Lung (tissue), 12 donors: ENCODE data around the gene SPSB1. TPM values are rescaled to one million over a fixed set of nuclear protein-coding genes. Genes with fewer than 3 reads are reported as not detected.

ENCODE experiments used
- ATAC-seq: fragments of 200-7000 bp; cut with Tn5 transposase; one replicate; pipeline ENCODE4 v1.9.1; 2020; ENCODE audit warnings: moderate number of reproducible peaks; ENCODE audit not compliant: insufficient read depth, low FRiP score
- DNase-seq, 3 donors: peaks; one replicate each; pipeline ENCODE4 v3.0.0-alpha.2; 2013 to 2017
- H3K27ac ChIP-seq, 2 donors: one replicate each; pipeline ENCODE4 v1.5.1; 2013; ENCODE audit warnings: mild to moderate bottlenecking in 2 of 2, moderate library complexity in 2 of 2, control low read depth in 1 of 2, inconsistent platforms in 1 of 2, low read depth in 1 of 2, low read length in 1 of 2
- H3K27me3 ChIP-seq, 3 donors: one replicate each; pipeline ENCODE4 v1.5.1; 2013; ENCODE audit warnings: low read length in 2 of 3; ENCODE audit not compliant: control insufficient read depth in 3 of 3, insufficient read depth in 3 of 3
- H3K36me3 ChIP-seq, 4 donors: one replicate each; pipeline ENCODE4 v1.5.1; 2013; ENCODE audit warnings: low read length in 4 of 4, mild to moderate bottlenecking in 1 of 4, moderate library complexity in 1 of 4; ENCODE audit not compliant: control insufficient read depth in 4 of 4, insufficient read depth in 4 of 4
- H3K4me1 ChIP-seq, 5 donors: one replicate each; pipeline ENCODE4 v1.5.1; 2013; ENCODE audit warnings: low read length in 5 of 5, mild to moderate bottlenecking in 2 of 5, moderate library complexity in 1 of 5; ENCODE audit not compliant: control insufficient read depth in 5 of 5, insufficient read depth in 5 of 5
- H3K4me3 ChIP-seq: one replicate; pipeline ENCODE4 v1.5.1; 2013; ENCODE audit warnings: mild to moderate bottlenecking, control low read depth, moderate library complexity
- H3K9ac ChIP-seq, 2 donors: one replicate each; pipeline ENCODE4 v1.5.1; 2013; ENCODE audit warnings: low read length in 2 of 2, control low read depth in 1 of 2; ENCODE audit not compliant: insufficient read depth in 1 of 2
- H3K9me3 ChIP-seq, 4 donors: one replicate each; pipeline ENCODE4 v1.5.1; 2013; ENCODE audit warnings: low read length in 3 of 4, mild to moderate bottlenecking in 1 of 4, moderate library complexity in 1 of 4; ENCODE audit not compliant: control insufficient read depth in 4 of 4, insufficient read depth in 3 of 4
- CTCF ChIP-seq: IDR thresholded peaks from 2 replicates; pipeline ENCODE4 v1.5.1; 2012; ENCODE audit warnings: mild to moderate bottlenecking; ENCODE audit errors: control extremely low read depth, extremely low read depth
- WGBS, 2 donors: extraction: QIAGEN DNeasy Blood & Tissue Kit; methylation state at CpG; one replicate each; pipeline ENCODE4 v1.1.7; 2013; 5-methylcytosine and 5-hydroxymethylcytosine counted together
- polyA plus RNA-seq, 2 donors: library from polyadenylated mRNA; stranded (reverse); fragments of 200-250 nt; gene quantifications; one replicate each; pipeline ENCODE4 v1.2.1, GENCODE V29; 2013
- total RNA-seq, 2 donors: library from RNA; depleted of rRNA in 1 of 2; stranded (reverse); fragments of >200 nt in 1 of 2; gene quantifications; one replicate each; pipeline ENCODE4 v1.2.1, GENCODE V29; 2014 to 2021
- donor health status: control.
- donor health status: control.
- donor health status: Bipolar disorder and iron deficiency.
- donor health status: healthy.
- donor health status: DM: yes; HTN: yes; CAD: no.

SPSB1 gene
- total and polyA plus RNA-seq, 4 donors: 9.5 to 25.9 (median 21.6) TPM

- Histone ChIP-seq H3K4me3 (no peak overlapping the region), H3K9me3 (peaks cover 0 to 2% (median 0%) of the 10 kb centered on the region in 4 donors), H3K4me1 (peaks cover 0 to 17% (median 15%) of the 10 kb centered on the region in 5 donors), H3K36me3 (peaks cover 0 to 2% (median 0%) of the 10 kb centered on the region in 4 donors), H3K27ac (no peak overlapping the region), H3K9ac (no peak overlapping the region), H3K27me3 (no peaks in the 10 kb centered on the region)
- no peak for TF ChIP-seq CTCF
- ATAC-seq (no peak), DNase-seq (no peak)
- 88 to 90% methylated on average over 13 of the region's 13 CpGs for WGBS, 2 donors
Measured at GRCh38 chr1:9344426-9345200, 51.9 kb downstream of the SPSB1 start.

- Histone ChIP-seq H3K27me3 (no peaks in the 10 kb centered on the region), H3K9ac (no peak overlapping the region), H3K27ac (no peak overlapping the region), H3K4me3 (no peak overlapping the region), H3K36me3 (peaks cover 0 to 2% (median 0%) of the 10 kb centered on the region in 4 donors), H3K4me1 (peaks cover 0 to 11% (median 10%) of the 10 kb centered on the region in 5 donors), H3K9me3 (peaks cover 0 to 2% (median under 1%) of the 10 kb centered on the region in 4 donors)
- DNase-seq: no peak
- no peak for TF ChIP-seq CTCF
- WGBS, 2 donors: 90 to 93% methylated on average over 6 of the region's 6 CpGs
- ATAC-seq: no peak
Measured at GRCh38 chr1:9345471-9345870, 52.8 kb downstream of the SPSB1 start.

- DNase-seq: no peak
Measured at GRCh38 chr1:9345922-9346321, 53.2 kb downstream of the SPSB1 start.

More at GRCh38 chr1:9345922-9346321, 53.2 kb downstream of the SPSB1 start:
- WGBS, 2 donors: 79 to 82% methylated on average over 9 of the region's 9 CpGs
- no peak overlapping the region for H3K27ac ChIP-seq
- H3K4me1 ChIP-seq: peaks cover 0 to 9% (median 6%) of the 10 kb centered on the region in 5 donors
- H3K36me3 ChIP-seq: peaks cover 0 to 2% (median 0%) of the 10 kb centered on the region in 4 donors
- TF ChIP-seq CTCF: no peak
- no peak overlapping the region for H3K4me3 ChIP-seq
- no peak for ATAC-seq
- no peaks in the 10 kb centered on the region for H3K27me3 ChIP-seq
- peaks cover 0 to 2% (median under 1%) of the 10 kb centered on the region in 4 donors for H3K9me3 ChIP-seq
- H3K9ac ChIP-seq: no peak overlapping the region
